SU-DHL-6 (cell line): ENCODE data around the gene ZCCHC8.

ENCODE experiments used
- H2AFZ ChIP-seq: fragments of 200-600 bp; sonication (generic); 2 replicates; pipeline ENCODE4 v1.6.1; 2014; ENCODE audit warnings: low read depth, mild to moderate bottlenecking, moderate library complexity, mixed read lengths, antibody characterized with exemption, low read length; ENCODE audit not compliant: severe bottlenecking
- H3F3A ChIP-seq: fragments of 200-600 bp; shearing (Covaris generic); 2 replicates; pipeline ENCODE4 v1.6.0; 2016; ENCODE audit warnings: antibody characterized with exemption, mild to moderate bottlenecking; ENCODE audit not compliant: insufficient read depth
- H3K27ac ChIP-seq: fragments of 200-600 bp; sonication (generic); 2 replicates; pipeline ENCODE4 v1.5.1; 2016; ENCODE audit warnings: low read depth, mild to moderate bottlenecking, low read length, moderate library complexity, mixed read lengths
- H3K27me3 ChIP-seq: fragments of 200-600 bp; sonication (generic), shearing (Covaris generic); 2 replicates; pipeline ENCODE4 v1.6.0; 2014; ENCODE audit warnings: mild to moderate bottlenecking, low read length
- H3K36me3 ChIP-seq: fragments of 200-600 bp; sonication (generic); 2 replicates; pipeline ENCODE4 v1.6.1; 2014; ENCODE audit warnings: mild to moderate bottlenecking, low read length, mixed read lengths
- H3K4me2 ChIP-seq: fragments of 300-600, 200-600 bp; shearing (Covaris generic), sonication (generic); 2 replicates; pipeline ENCODE4 v1.6.0; 2014; ENCODE audit warnings: low read length, low read depth, mild to moderate bottlenecking; ENCODE audit not compliant: poor library complexity, severe bottlenecking
- H3K4me3 ChIP-seq: fragments of 200-600 bp; sonication (generic); 2 replicates; pipeline ENCODE4 v1.5.1; 2014; ENCODE audit warnings: antibody characterized with exemption, low read length, mild to moderate bottlenecking, mixed read lengths; ENCODE audit not compliant: insufficient read depth, poor library complexity, severe bottlenecking
- H3K79me2 ChIP-seq: fragments of 200-600 bp; sonication (generic); 2 replicates; pipeline ENCODE4 v1.6.1; 2014; ENCODE audit warnings: mild to moderate bottlenecking, low read length, moderate library complexity; ENCODE audit not compliant: insufficient read depth
- H3K9ac ChIP-seq: fragments of 200-600 bp; sonication (generic); 2 replicates; pipeline ENCODE4 v1.7.0; 2014; ENCODE audit warnings: mild to moderate bottlenecking, low read length
- H3K9me2 ChIP-seq: fragments of 200-600 bp; sonication (generic); replicated peaks from 2 replicates; pipeline ENCODE4 v1.6.1; 2014; ENCODE audit warnings: low read length; ENCODE audit not compliant: insufficient read depth
- H3K9me3 ChIP-seq: fragments of 200-600 bp; sonication (generic); 2 replicates; pipeline ENCODE4 v1.6.1; 2014; ENCODE audit warnings: low read length, mixed read lengths; ENCODE audit not compliant: insufficient read depth
- H4K20me1 ChIP-seq: fragments of 200-600 bp; sonication (generic); 2 replicates; pipeline ENCODE4 v1.6.1; 2014; ENCODE audit warnings: low read depth, mild to moderate bottlenecking, antibody characterized with exemption, low read length, moderate library complexity, mixed read lengths
- EZH2phosphoT487 ChIP-seq: fragments of 200-600 bp; sonication (generic), shearing (Covaris generic); conservative IDR thresholded peaks from 2 replicates; pipeline ENCODE4 v1.6.1; 2018; ENCODE audit warnings: mild to moderate bottlenecking, antibody characterized with exemption, low read length, moderate library complexity, mixed read lengths
- TF ChIP-seq, protein P1 (sequence below): fragments of 200-600 bp; sonication (generic); IDR thresholded peaks from one replicate; pipeline ENCODE4 v1.5.1; 2017; ENCODE audit warnings: antibody characterized with exemption, mild to moderate bottlenecking, low read length, moderate library complexity; ENCODE audit not compliant: insufficient read depth, poor library complexity, severe bottlenecking

Gene ZCCHC8

DNA sequence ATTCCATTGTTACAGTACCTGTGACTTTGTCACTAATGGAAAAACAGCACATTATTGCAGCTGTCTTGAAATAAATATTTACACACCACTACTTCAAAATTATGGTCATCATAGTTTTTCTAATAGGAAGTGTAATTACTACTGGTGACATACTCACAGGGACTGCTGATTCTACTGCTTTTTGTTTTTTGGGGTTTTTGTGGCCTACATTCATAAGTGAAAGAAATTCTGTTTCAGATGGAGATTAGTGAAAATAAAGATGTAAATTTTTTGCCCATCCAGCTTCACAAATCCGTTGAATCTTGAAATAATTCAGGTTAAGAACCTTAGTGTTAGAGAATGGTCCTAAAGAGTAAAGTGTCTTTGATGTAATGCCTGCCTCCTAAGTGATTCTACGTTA, 43.8 kb upstream of the ZCCHC8 start:
- Histone ChIP-seq H3F3A (peaks cover 14% of the 10 kb centered on the region), H3K9me2 (no peaks in the 10 kb centered on the region), H3K36me3 (peaks cover 44% of the 10 kb centered on the region), H4K20me1 (no peaks in the 10 kb centered on the region), H3K79me2 (0 out of 2 replicates have a peak, but pooled peaks cover 3% of the 10 kb centered on the region), H3K27me3 (no peaks in the 10 kb centered on the region), H3K27ac (no peak overlapping the region), H3K4me2 (no peak overlapping the region), H2AFZ (no peak overlapping the region), H3K9me3 (no peaks in the 10 kb centered on the region), H3K9ac (no peak overlapping the region), H3K4me3 (no peak overlapping the region)
- TF ChIP-seq, protein P1, sequence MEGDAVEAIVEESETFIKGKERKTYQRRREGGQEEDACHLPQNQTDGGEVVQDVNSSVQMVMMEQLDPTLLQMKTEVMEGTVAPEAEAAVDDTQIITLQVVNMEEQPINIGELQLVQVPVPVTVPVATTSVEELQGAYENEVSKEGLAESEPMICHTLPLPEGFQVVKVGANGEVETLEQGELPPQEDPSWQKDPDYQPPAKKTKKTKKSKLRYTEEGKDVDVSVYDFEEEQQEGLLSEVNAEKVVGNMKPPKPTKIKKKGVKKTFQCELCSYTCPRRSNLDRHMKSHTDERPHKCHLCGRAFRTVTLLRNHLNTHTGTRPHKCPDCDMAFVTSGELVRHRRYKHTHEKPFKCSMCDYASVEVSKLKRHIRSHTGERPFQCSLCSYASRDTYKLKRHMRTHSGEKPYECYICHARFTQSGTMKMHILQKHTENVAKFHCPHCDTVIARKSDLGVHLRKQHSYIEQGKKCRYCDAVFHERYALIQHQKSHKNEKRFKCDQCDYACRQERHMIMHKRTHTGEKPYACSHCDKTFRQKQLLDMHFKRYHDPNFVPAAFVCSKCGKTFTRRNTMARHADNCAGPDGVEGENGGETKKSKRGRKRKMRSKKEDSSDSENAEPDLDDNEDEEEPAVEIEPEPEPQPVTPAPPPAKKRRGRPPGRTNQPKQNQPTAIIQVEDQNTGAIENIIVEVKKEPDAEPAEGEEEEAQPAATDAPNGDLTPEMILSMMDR = no peak
- TF ChIP-seq EZH2phosphoT487 = no peak

DNA sequence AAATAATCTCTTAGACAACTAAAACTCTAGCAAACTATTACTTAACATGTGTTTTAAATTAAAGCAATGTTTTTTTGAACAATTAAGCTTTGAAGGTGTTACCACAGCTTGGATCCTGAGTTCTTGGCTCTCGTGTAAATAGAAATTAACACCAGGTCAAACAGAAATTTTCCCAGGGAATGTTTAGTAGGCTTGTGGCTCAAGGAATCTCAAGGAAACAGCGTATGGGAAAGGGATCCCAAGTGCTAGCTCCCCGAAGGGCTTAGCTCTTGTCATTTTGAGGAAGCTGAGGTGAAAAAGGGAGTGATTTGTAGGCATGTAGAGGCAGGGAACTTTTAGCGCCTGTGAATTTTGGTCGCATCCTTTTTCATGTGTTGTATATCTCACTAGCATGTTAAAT, 37.8 kb upstream of the ZCCHC8 start:
- H3K79me2 ChIP-seq = 0 out of 2 replicates have a peak, but pooled peaks cover 8% of the 10 kb centered on the region
- H3K36me3 ChIP-seq = peaks cover 37% of the 10 kb centered on the region
- H3K9me3 ChIP-seq = no peaks in the 10 kb centered on the region
- no peak overlapping the region for H3K27ac ChIP-seq
- no peak for TF ChIP-seq EZH2phosphoT487
- TF ChIP-seq, protein P1 = no peak
- no peak overlapping the region for H2AFZ ChIP-seq
- no peaks in the 10 kb centered on the region for H4K20me1 ChIP-seq
- H3K27me3 ChIP-seq = no peaks in the 10 kb centered on the region
- H3F3A ChIP-seq = no peaks in the 10 kb centered on the region
- no peak overlapping the region for H3K9ac ChIP-seq
- no peak overlapping the region for H3K4me2 ChIP-seq
- no peaks in the 10 kb centered on the region for H3K9me2 ChIP-seq
- no peak overlapping the region for H3K4me3 ChIP-seq

DNA sequence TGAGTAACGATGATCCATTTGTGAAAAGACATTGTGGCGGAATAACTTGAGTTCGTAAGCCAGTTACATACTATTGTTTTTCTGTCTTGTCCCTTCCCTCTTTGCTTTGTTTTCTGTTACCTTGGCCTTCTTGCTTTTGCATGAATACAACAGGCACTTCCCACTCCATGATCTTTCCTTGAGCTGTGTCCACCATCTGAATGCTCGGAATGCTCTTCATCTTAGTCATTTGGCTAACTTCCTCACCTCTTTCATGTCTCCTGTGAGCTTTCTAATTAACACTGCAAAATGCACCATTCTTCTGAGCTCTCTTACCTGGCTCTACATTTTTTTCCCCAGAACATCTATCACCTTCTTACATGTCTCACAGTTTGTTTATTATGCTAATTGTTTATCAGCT, 36.3 kb upstream of the ZCCHC8 start:
- H3K9me3 ChIP-seq = no peaks in the 10 kb centered on the region
- H3K27me3 ChIP-seq = no peaks in the 10 kb centered on the region
- H3K79me2 ChIP-seq = peaks cover 18% of the 10 kb centered on the region; the same call in 1 of the 2 replicates
- H3K36me3 ChIP-seq = peaks cover 33% of the 10 kb centered on the region
- H3K4me2 ChIP-seq = no peak overlapping the region
- H3K27ac ChIP-seq = no peak overlapping the region
- H3K4me3 ChIP-seq = no peak overlapping the region
- H3F3A ChIP-seq = no peaks in the 10 kb centered on the region
- no peaks in the 10 kb centered on the region for H4K20me1 ChIP-seq
- no peaks in the 10 kb centered on the region for H3K9me2 ChIP-seq
- H3K9ac ChIP-seq = no peak overlapping the region
- TF ChIP-seq EZH2phosphoT487 = no peak
- TF ChIP-seq, protein P1 = no peak
- H2AFZ ChIP-seq = no peak overlapping the region
